Upper lobe of left lung (tissue), 6 donors: ENCODE measurements around the gene TOM1L2. TPM values are rescaled to one million over a fixed set of nuclear protein-coding genes. Genes with fewer than 3 reads are reported as not detected.
A peak's percentile ranks its signal among the peaks of the same experiment; 100 is the strongest.

Experiments used
- ATAC-seq, 2 donors: fragments of 200-7000 bp; cut with Tn5 transposase; one replicate each; pipeline ENCODE4 v1.9.1; 2022; ENCODE audit warnings: mild to moderate bottlenecking in 2 of 2, moderate library complexity in 2 of 2; ENCODE audit not compliant: low FRiP score in 2 of 2
- DNase-seq, 2 donors: peaks; one replicate each; pipeline ENCODE4 v3.0.0-alpha.2; 2019 to 2020
- H3K27ac ChIP-seq, 4 donors: fragments of 200-600 bp; sonication (generic); one replicate each; pipeline ENCODE4 v1.5.1; 2016 to 2019
- H3K27me3 ChIP-seq, 4 donors: fragments of 200-600 bp; sonication (generic); one replicate each; pipeline ENCODE4 v1.5.1; 2017 to 2019
- H3K36me3 ChIP-seq, 4 donors: fragments of 200-600 bp; sonication (generic); one replicate each; pipeline ENCODE4 v1.5.1; 2016 to 2019
- H3K4me1 ChIP-seq, 4 donors: fragments of 200-600 bp; sonication (generic); one replicate each; pipeline ENCODE4 v1.5.1; 2018 to 2019
- H3K4me3 ChIP-seq, 4 donors: fragments of 200-600 bp; sonication (generic); one replicate each; pipeline ENCODE4 v1.5.1; 2017 to 2019; ENCODE audit warnings: mild to moderate bottlenecking in 2 of 4, moderate library complexity in 1 of 4
- H3K9me3 ChIP-seq, 4 donors: fragments of 200-600 bp; sonication (generic); one replicate each; pipeline ENCODE4 v1.5.1; 2018 to 2019
- EP300 ChIP-seq, 4 donors: sonication (generic); formaldehyde crosslinking; IDR thresholded peaks; one replicate each; pipeline ENCODE4 v1.5.1; 2017; ENCODE audit warnings: antibody characterized with exemption in 4 of 4, control low read depth in 2 of 4
- POLR2A ChIP-seq, 4 donors: fragments of 450-650 bp; IDR thresholded peaks; one replicate each; pipeline ENCODE4 v1.5.1; 2016 to 2017; ENCODE audit warnings: antibody characterized with exemption in 4 of 4, mild to moderate bottlenecking in 2 of 4
- POLR2AphosphoS5 ChIP-seq, 2 donors: sonication (generic); formaldehyde crosslinking; IDR thresholded peaks; one replicate each; pipeline ENCODE4 v1.5.1; 2017; ENCODE audit warnings: antibody characterized with exemption in 2 of 2
- WGBS, 2 donors: methylation state at CpG; one replicate each; pipeline ENCODE4 v1.1.5; 2017 to 2018; 5-methylcytosine and 5-hydroxymethylcytosine counted together
- total RNA-seq, 6 donors: library from RNA; depleted of rRNA in 4 of 6; stranded (reverse); fragments of >200 nt in 4 of 6; gene quantifications; one replicate each; pipeline versions ENCODE4 v1.1.0 to v1.2.1, GENCODE V29; 2016 to 2021
- TF ChIP-seq, protein P1 (sequence below), 6 experiments: fragments of 450-650 bp in 4 of 6; fragments of 200-600 bp in 2 of 6; sonication (generic) in 2 of 6; IDR thresholded peaks; one replicate each; pipeline ENCODE4 v1.5.1; 2016 to 2019; ENCODE audit warnings: antibody characterized with exemption in 6 of 6
- donor health status: DM: no; HTN: no; CAD: no; lungs with moderate emphysema.
- donor health status: DM: no; HTN: yes; CAD: no; lungs with severe emphysema.

The TOM1L2 gene
- total RNA-seq, 6 donors from 2014 or later = 54.2 to 134 (median 72.9) TPM

- H3K27me3 ChIP-seq = no peaks in the 10 kb centered on the region
- H3K4me3 ChIP-seq = no peak overlapping the region
- no peak overlapping the region for H3K27ac ChIP-seq
- 84 to 91% methylated on average over 3 of the region's 3 CpGs for WGBS, 2 donors
- DNase-seq (no peak), ATAC-seq (no peak)
- H3K4me1 ChIP-seq = peaks cover 0 to 21% (median 13%) of the 10 kb centered on the region in 4 donors
- H3K36me3 ChIP-seq = peaks cover 0 to 55% (median 33%) of the 10 kb centered on the region in 4 donors
- no peaks in the 10 kb centered on the region for H3K9me3 ChIP-seq
- TF ChIP-seq POLR2A (IDR thresholded peaks at IDR 0.05) (no peak), EP300 (IDR thresholded peaks at IDR 0.05) (no peak), POLR2AphosphoS5 (IDR thresholded peaks at IDR 0.05) (no peak)
- TF ChIP-seq, protein P1, sequence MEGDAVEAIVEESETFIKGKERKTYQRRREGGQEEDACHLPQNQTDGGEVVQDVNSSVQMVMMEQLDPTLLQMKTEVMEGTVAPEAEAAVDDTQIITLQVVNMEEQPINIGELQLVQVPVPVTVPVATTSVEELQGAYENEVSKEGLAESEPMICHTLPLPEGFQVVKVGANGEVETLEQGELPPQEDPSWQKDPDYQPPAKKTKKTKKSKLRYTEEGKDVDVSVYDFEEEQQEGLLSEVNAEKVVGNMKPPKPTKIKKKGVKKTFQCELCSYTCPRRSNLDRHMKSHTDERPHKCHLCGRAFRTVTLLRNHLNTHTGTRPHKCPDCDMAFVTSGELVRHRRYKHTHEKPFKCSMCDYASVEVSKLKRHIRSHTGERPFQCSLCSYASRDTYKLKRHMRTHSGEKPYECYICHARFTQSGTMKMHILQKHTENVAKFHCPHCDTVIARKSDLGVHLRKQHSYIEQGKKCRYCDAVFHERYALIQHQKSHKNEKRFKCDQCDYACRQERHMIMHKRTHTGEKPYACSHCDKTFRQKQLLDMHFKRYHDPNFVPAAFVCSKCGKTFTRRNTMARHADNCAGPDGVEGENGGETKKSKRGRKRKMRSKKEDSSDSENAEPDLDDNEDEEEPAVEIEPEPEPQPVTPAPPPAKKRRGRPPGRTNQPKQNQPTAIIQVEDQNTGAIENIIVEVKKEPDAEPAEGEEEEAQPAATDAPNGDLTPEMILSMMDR (IDR thresholded peaks at IDR 0.05) = no peak
These were observed 88.4 kb downstream of the TOM1L2 start for GRCh38 chr17:17883801-17884200.

DNA sequence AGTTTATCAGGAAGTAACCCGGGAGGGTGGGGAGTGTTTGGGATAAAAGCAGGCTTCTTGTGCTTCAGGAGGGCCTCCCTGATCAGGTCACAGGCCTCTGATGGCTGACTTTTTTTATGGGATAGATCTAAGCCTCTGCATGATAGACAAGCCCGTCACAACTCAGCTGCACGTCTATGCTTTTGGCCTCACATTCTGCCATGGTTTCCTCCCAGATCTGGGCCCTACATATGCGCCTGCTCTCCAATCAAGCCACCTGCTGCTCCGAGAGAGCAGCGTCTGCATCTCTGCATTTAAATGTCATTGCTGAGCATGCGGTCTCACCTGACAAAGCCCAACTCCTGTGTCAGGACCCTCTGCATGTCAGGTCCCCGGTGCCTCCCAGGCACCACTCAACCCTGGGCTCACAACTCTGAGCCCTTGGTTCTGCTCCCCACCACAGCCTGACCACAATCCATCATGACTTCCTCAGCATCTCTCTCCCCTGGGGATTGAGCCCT lies 90.1 kb downstream of the TOM1L2 start:
- H3K36me3 ChIP-seq = peaks cover 0 to 58% (median 37%) of the 10 kb centered on the region in 4 donors
- H3K4me3 ChIP-seq = no peak overlapping the region
- H3K27ac ChIP-seq = no peak overlapping the region
- peaks cover 16 to 38% (median 27%) of the 10 kb centered on the region in 4 donors for H3K4me1 ChIP-seq
- H3K9me3 ChIP-seq = no peaks in the 10 kb centered on the region
- TF ChIP-seq POLR2A (IDR thresholded peaks at IDR 0.05) (no peak), EP300 (IDR thresholded peaks at IDR 0.05) (no peak), POLR2AphosphoS5 (IDR thresholded peaks at IDR 0.05) (no peak)
- TF ChIP-seq, protein P1 (IDR thresholded peaks at IDR 0.05) = no peak
- H3K27me3 ChIP-seq = no peaks in the 10 kb centered on the region
- no peak for ATAC-seq
- WGBS, 2 donors = 77 to 87% methylated on average over 8 of the region's 8 CpGs
- DNase-seq = no peak

- DNase-seq = no peak
- no peaks in the 10 kb centered on the region for H3K9me3 ChIP-seq
- H3K27ac ChIP-seq = no peak overlapping the region
- H3K4me3 ChIP-seq = no peak overlapping the region
- no peaks in the 10 kb centered on the region for H3K27me3 ChIP-seq
- peaks cover 0 to 51% (median 39%) of the 10 kb centered on the region in 4 donors for H3K36me3 ChIP-seq
- TF ChIP-seq, protein P1 (IDR thresholded peaks at IDR 0.05) = no peak
- no peak for TF ChIP-seq POLR2A (IDR thresholded peaks at IDR 0.05)
- no peak for TF ChIP-seq EP300 (IDR thresholded peaks at IDR 0.05)
- no peak for TF ChIP-seq POLR2AphosphoS5 (IDR thresholded peaks at IDR 0.05)
- H3K4me1 ChIP-seq = peaks cover 30 to 46% (median 41%) of the 10 kb centered on the region in 4 donors
- WGBS, 2 donors = 93% methylated on average over 8 of the region's 8 CpGs
- no peak for ATAC-seq
These were observed 91.5 kb downstream of the TOM1L2 start for GRCh38 chr17:17880577-17881196.

GRCh38 chr17:17877529-17878358 lies 94.5 kb downstream of the TOM1L2 start:
- no peaks in the 10 kb centered on the region for H3K9me3 ChIP-seq
- DNase-seq = peak; percentile 84 to 88
- peaks cover 30 to 47% (median 45%) of the 10 kb centered on the region in 4 donors for H3K4me1 ChIP-seq
- H3K36me3 ChIP-seq = peaks cover 0 to 36% (median 29%) of the 10 kb centered on the region in 4 donors
- TF ChIP-seq POLR2AphosphoS5 (IDR thresholded peaks at IDR 0.05) (peak; percentile 4 to 34), EP300 (IDR thresholded peaks at IDR 0.05) (no peak)
- peak overlapping the region; percentile 73 to 89 (median 84) for H3K27ac ChIP-seq
- no peaks in the 10 kb centered on the region for H3K27me3 ChIP-seq
- WGBS, 2 donors = 37% methylated on average over 11 to 14 of the region's 14 CpGs
- no peak overlapping the region for H3K4me3 ChIP-seq
- peak; percentile 86 to 87 for ATAC-seq

GRCh38 chr17:17876959-17877528 lies 95.2 kb downstream of the TOM1L2 start:
- WGBS, 2 donors = 19 to 43% methylated on average over 3 to 6 of the region's 6 CpGs

More at GRCh38 chr17:17876959-17877528, 95.2 kb downstream of the TOM1L2 start:
- TF ChIP-seq, protein P1 (IDR thresholded peaks at IDR 0.05) = peak in 1 of 6 experiments; percentile 4
- TF ChIP-seq EP300 (IDR thresholded peaks at IDR 0.05) (no peak), POLR2A (IDR thresholded peaks at IDR 0.05) (no peak), POLR2AphosphoS5 (IDR thresholded peaks at IDR 0.05) (peak; percentile 23 to 55)
- peak in 1 of 2 donors; percentile 77 for DNase-seq
- Histone ChIP-seq H3K4me1 (peaks cover 30 to 47% (median 45%) of the 10 kb centered on the region in 4 donors), H3K4me3 (no peak overlapping the region), H3K27me3 (no peaks in the 10 kb centered on the region), H3K36me3 (peaks cover 0 to 34% (median 24%) of the 10 kb centered on the region in 4 donors), H3K9me3 (no peaks in the 10 kb centered on the region), H3K27ac (peak overlapping the region; percentile 73 to 89 (median 84))
- peak; percentile 66 to 80 for ATAC-seq
